Vagina (tissue), 2 donors: Measurements from ENCODE around the gene NR2E3. TPM values are rescaled to one million over a fixed set of nuclear protein-coding genes. Genes with fewer than 3 reads are reported as not detected.

ENCODE experiments used
- DNase-seq, 2 donors: peaks; one replicate each; pipeline ENCODE4 v3.0.0-alpha.2; 2017; ENCODE audit errors: extremely low spot score in 2 of 2
- H3K27ac ChIP-seq: fragments of 200-600 bp; sonication (generic); one replicate; pipeline ENCODE4 v1.5.1; 2019
- H3K27me3 ChIP-seq: fragments of 200-600 bp; sonication (generic); one replicate; pipeline ENCODE4 v1.5.1; 2019
- H3K36me3 ChIP-seq, 2 donors: fragments of 200-600 bp; sonication (generic); one replicate each; pipeline ENCODE4 v1.5.1; 2017 to 2019
- H3K4me1 ChIP-seq: fragments of 200-600 bp; sonication (generic); one replicate; pipeline ENCODE4 v1.5.1; 2019
- H3K4me3 ChIP-seq, 2 donors: fragments of 200-600 bp; sonication (generic); 1 replicate in 1 of 2; 2 replicates in 1 of 2; pipeline ENCODE4 v1.5.1; 2016 to 2019
- H3K9me3 ChIP-seq: fragments of 200-600 bp; sonication (generic); one replicate; pipeline ENCODE4 v1.5.1; 2019
- POLR2A ChIP-seq, 2 donors: fragments of 450-650 bp; IDR thresholded peaks; one replicate each; pipeline ENCODE4 v1.6.1; 2017; ENCODE audit warnings: antibody characterized with exemption in 2 of 2, mild to moderate bottlenecking in 2 of 2, moderate library complexity in 2 of 2
- POLR2AphosphoS5 ChIP-seq, 2 donors: sonication (generic); formaldehyde crosslinking; IDR thresholded peaks; one replicate each; pipeline ENCODE4 v1.9.0; 2017; ENCODE audit warnings: antibody characterized with exemption in 2 of 2, mild to moderate bottlenecking in 2 of 2, low read depth in 1 of 2; ENCODE audit not compliant: insufficient read depth in 1 of 2
- intact Hi-C: fragments of 100-400 bp; cut with DNase I; formaldehyde crosslinking; loops from one replicate; pipeline ENCODE4 v1.15.1; 2023
- total RNA-seq: library from RNA; depleted of rRNA; stranded (reverse); fragments of >200 nt; gene quantifications from one replicate; pipeline ENCODE4 v1.2.3, GENCODE V29; 2016
- TF ChIP-seq, protein P1 (sequence below), 3 experiments: fragments of 450-650 bp in 2 of 3; fragments of 200-600 bp in 1 of 3; sonication (generic) in 1 of 3; IDR thresholded peaks; one replicate each; pipeline ENCODE4 v1.5.1; 2017 to 2019; ENCODE audit warnings: antibody characterized with exemption in 3 of 3, mild to moderate bottlenecking in 2 of 3, moderate library complexity in 2 of 3

Gene NR2E3
- total RNA-seq, 1 donor from 2014 or later, result 0.98 TPM

- H3K4me3 ChIP-seq, result no peak overlapping the region
- H3K9me3 ChIP-seq, result no peaks in the 10 kb centered on the region
- no peak overlapping the region for H3K27ac ChIP-seq
- DNase-seq, result no peak
- intact Hi-C loops, result loop anchor here (10.0 kb wide), 2 partner anchors 70 to 360 kb away; no protein-coding TSS in a partner anchor
- no peaks in the 10 kb centered on the region for H3K4me1 ChIP-seq
- H3K36me3 ChIP-seq, result no peaks in the 10 kb centered on the region
- H3K27me3 ChIP-seq, result no peaks in the 10 kb centered on the region
- TF ChIP-seq, protein P1, sequence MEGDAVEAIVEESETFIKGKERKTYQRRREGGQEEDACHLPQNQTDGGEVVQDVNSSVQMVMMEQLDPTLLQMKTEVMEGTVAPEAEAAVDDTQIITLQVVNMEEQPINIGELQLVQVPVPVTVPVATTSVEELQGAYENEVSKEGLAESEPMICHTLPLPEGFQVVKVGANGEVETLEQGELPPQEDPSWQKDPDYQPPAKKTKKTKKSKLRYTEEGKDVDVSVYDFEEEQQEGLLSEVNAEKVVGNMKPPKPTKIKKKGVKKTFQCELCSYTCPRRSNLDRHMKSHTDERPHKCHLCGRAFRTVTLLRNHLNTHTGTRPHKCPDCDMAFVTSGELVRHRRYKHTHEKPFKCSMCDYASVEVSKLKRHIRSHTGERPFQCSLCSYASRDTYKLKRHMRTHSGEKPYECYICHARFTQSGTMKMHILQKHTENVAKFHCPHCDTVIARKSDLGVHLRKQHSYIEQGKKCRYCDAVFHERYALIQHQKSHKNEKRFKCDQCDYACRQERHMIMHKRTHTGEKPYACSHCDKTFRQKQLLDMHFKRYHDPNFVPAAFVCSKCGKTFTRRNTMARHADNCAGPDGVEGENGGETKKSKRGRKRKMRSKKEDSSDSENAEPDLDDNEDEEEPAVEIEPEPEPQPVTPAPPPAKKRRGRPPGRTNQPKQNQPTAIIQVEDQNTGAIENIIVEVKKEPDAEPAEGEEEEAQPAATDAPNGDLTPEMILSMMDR (IDR thresholded peaks at IDR 0.05), result no peak
- TF ChIP-seq POLR2A (IDR thresholded peaks at IDR 0.05) (no peak), POLR2AphosphoS5 (IDR thresholded peaks at IDR 0.05; ENCODE audit: insufficient read depth in 1 of 2, low read depth in 1 of 2) (no peak)
Measured at GRCh38 chr15:71804695-71805470, 5.5 kb upstream of the NR2E3 start.

DNA sequence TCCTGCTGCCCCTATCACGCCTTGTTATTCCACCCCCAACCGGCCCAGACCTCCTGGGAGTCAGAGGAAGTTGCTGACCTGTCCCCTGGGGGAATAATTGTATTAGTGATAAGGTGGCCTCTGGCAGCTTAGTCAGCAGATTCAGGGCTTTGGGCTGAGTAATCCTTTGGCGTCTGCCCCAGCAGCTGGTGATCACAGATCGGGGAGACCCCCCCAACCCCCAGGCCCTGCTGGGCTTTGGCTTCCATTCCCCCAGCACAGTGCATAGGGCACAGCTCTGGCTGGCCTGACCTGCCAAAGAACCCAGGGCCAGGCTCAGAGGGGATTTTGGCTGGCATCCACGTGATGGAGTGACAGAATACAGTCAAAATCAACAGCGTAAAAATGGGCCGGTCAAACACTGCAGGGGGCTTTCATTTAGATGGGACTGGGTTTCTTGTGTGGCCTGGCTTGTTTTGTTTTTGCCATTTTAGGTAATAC, 3.9 kb upstream of the NR2E3 start:
- intact Hi-C loops, result loop anchor here (10.0 kb wide), 2 partner anchors 72 to 362 kb away; no protein-coding TSS in a partner anchor
- Histone ChIP-seq H3K4me3 (no peak overlapping the region), H3K9me3 (no peaks in the 10 kb centered on the region), H3K27ac (no peak overlapping the region), H3K36me3 (no peaks in the 10 kb centered on the region), H3K27me3 (no peaks in the 10 kb centered on the region), H3K4me1 (no peaks in the 10 kb centered on the region)
- DNase-seq, result no peak
- TF ChIP-seq, protein P1 (IDR thresholded peaks at IDR 0.05), result no peak

DNA sequence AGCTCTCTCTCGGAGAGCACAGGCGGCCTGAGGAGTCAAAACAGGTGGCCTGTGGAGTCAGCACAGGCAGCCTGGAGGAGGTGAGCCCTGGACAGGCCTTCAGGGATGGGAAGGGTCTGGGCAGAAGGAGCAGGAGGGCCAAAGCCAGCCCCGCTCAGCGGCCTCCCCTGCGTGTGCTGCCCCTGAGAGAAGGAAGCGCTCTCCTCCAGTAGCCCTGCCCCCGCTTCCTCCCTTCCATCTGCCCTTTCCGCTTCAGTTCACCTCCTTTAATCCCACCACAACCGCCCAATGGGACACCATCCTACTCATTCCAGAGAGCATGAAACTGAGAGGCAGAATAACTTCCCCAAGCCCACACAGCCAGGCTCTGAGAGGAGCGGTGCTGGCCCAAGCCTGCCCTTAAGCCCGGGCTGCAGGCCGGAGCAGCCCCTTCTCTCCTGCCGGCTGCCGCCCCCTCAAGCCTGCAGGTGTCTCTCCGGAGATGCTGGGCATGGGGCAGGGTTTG, 3.2 kb upstream of the NR2E3 start:
- Histone ChIP-seq H3K36me3 (no peaks in the 10 kb centered on the region), H3K27ac (no peak overlapping the region), H3K9me3 (no peaks in the 10 kb centered on the region), H3K4me3 (no peak overlapping the region), H3K4me1 (no peaks in the 10 kb centered on the region), H3K27me3 (no peaks in the 10 kb centered on the region)
- no peak for DNase-seq
- TF ChIP-seq POLR2A (IDR thresholded peaks at IDR 0.05) (no peak), POLR2AphosphoS5 (IDR thresholded peaks at IDR 0.05; ENCODE audit: insufficient read depth in 1 of 2, low read depth in 1 of 2) (no peak)
- TF ChIP-seq, protein P1 (IDR thresholded peaks at IDR 0.05), result no peak
- intact Hi-C loops, result loop anchor here (10.0 kb wide), 2 partner anchors 72 to 362 kb away; no protein-coding TSS in a partner anchor

DNA sequence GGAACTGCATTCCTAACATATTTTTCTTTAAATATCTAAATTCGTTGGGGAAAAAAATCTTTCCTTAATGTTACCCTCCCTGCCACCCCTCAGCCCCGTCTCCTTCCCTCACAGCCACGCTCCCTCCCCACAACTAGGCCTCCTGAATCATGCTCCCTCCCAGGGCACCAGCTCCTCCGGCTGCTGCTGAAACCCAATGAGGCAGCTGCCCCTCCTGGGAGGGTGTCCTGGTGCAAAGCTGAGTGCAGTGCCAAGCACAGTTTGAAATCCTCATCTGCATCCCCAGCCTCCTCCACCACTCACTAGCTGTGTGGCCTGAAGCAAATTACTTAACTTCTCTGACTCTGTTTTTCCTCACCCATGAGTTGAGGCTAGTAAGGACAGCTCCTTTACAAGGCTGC, 2.7 kb upstream of the NR2E3 start:
- intact Hi-C loops, result loop anchor here (10.0 kb wide), 2 partner anchors 73 to 363 kb away; no protein-coding TSS in a partner anchor
- Histone ChIP-seq H3K4me3 (no peak overlapping the region), H3K27ac (no peak overlapping the region), H3K36me3 (no peaks in the 10 kb centered on the region), H3K4me1 (no peaks in the 10 kb centered on the region), H3K9me3 (no peaks in the 10 kb centered on the region), H3K27me3 (no peaks in the 10 kb centered on the region)
- TF ChIP-seq POLR2AphosphoS5 (IDR thresholded peaks at IDR 0.05; ENCODE audit: insufficient read depth in 1 of 2, low read depth in 1 of 2), result no peak
- TF ChIP-seq, protein P1 (IDR thresholded peaks at IDR 0.05), result no peak
- no peak for TF ChIP-seq POLR2A (IDR thresholded peaks at IDR 0.05)
- DNase-seq, result no peak
